Subcutaneous adipose tissue (tissue), 4 donors: Measurements from ENCODE around the gene EPHA4. TPM values are rescaled to one million over a fixed set of nuclear protein-coding genes. Genes with fewer than 3 reads are reported as not detected.

Source experiments
- total RNA-seq, 4 donors: library from RNA; depleted of rRNA; stranded (reverse); fragments of >200 nt; gene quantifications; one replicate each; pipeline ENCODE4 v1.1.0, GENCODE V29; 2016
- TF ChIP-seq, protein P1 (sequence below): fragments of 450-650 bp; IDR thresholded peaks from one replicate; pipeline ENCODE4 v1.5.1; 2016; ENCODE audit warnings: low read depth, mild to moderate bottlenecking, control low read depth, antibody characterized with exemption, moderate library complexity

The EPHA4 gene
- total RNA-seq, 4 donors from 2014 or later = 30.3 to 52.0 (median 39.4) TPM

DNA sequence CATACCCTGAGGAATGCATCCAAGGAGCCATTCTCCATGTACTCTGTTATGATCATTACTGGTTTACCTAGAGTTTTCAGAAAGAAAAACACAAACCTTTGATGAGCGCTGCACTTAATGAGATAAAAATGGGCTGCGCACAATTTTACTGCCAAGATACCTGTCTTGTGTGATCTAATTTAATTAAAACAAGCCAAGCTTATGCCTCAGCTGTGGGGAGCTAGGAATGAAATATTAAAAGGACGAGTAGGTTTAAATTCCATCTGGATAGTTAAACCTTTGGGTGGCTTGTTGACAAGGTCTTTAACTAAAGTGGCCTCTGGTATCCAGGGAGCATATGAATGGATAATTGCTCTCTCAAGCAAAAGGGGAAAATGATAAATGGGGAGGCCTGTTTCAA, 135.0 kb downstream of the EPHA4 start:
- TF ChIP-seq, protein P1, sequence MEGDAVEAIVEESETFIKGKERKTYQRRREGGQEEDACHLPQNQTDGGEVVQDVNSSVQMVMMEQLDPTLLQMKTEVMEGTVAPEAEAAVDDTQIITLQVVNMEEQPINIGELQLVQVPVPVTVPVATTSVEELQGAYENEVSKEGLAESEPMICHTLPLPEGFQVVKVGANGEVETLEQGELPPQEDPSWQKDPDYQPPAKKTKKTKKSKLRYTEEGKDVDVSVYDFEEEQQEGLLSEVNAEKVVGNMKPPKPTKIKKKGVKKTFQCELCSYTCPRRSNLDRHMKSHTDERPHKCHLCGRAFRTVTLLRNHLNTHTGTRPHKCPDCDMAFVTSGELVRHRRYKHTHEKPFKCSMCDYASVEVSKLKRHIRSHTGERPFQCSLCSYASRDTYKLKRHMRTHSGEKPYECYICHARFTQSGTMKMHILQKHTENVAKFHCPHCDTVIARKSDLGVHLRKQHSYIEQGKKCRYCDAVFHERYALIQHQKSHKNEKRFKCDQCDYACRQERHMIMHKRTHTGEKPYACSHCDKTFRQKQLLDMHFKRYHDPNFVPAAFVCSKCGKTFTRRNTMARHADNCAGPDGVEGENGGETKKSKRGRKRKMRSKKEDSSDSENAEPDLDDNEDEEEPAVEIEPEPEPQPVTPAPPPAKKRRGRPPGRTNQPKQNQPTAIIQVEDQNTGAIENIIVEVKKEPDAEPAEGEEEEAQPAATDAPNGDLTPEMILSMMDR = no peak

DNA sequence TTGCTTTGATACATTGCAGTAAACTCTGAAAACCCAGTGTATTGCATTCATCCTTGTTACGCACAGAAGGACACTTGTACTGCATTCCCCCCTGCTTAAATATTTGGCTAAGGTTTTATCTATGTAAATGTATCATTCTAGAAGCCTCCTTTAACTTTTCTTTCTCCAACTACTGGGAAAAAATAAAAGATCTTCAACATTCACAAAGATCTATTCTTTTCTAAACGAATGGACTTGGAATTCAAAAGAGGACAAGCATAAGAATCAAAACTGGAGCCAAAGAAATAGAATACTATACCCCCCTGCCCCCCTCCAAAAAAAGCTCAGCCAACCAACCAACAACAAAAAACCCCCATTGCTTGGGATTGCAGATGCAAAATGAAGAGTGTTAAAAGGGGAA, 136.9 kb downstream of the EPHA4 start:
- TF ChIP-seq, protein P1 = no peak

DNA sequence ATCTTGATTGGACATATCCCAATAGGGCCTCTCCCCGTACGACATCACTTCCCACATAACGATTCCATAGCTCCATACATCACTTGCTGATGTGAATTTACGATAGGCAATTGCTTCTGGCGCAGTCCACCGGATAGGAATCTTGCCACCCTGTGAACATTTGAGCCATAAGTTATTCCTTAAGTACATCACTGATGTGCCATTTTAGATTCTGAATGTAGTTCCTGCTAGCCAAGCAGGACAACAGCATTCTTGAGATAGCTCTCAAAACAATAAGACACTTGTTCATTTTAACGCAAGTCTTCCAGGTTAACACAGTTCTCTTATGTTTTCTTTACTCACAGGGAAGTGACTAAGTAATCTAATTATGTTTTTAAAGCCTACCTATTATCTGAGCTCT, 138.0 kb downstream of the EPHA4 start:
- TF ChIP-seq, protein P1 = no peak

DNA sequence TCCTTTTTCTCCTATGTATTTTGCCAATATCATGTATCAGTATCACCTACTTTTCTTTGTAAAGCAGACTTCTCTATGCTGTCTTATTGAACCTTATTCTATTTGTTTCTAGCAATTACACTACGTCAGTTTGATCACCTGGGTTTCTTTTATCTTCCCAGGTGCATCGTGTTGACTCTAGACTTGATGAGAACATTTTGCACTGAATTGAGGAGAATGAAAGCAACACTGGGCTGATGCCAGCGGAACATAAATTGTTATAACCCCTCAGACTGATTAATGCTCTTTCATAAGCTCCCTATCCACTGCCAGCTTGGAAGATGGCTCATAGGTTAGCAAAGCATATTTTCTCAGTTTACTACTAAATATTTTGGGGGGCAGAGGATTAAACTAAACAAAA, 140.6 kb downstream of the EPHA4 start:
- TF ChIP-seq, protein P1 = no peak

DNA sequence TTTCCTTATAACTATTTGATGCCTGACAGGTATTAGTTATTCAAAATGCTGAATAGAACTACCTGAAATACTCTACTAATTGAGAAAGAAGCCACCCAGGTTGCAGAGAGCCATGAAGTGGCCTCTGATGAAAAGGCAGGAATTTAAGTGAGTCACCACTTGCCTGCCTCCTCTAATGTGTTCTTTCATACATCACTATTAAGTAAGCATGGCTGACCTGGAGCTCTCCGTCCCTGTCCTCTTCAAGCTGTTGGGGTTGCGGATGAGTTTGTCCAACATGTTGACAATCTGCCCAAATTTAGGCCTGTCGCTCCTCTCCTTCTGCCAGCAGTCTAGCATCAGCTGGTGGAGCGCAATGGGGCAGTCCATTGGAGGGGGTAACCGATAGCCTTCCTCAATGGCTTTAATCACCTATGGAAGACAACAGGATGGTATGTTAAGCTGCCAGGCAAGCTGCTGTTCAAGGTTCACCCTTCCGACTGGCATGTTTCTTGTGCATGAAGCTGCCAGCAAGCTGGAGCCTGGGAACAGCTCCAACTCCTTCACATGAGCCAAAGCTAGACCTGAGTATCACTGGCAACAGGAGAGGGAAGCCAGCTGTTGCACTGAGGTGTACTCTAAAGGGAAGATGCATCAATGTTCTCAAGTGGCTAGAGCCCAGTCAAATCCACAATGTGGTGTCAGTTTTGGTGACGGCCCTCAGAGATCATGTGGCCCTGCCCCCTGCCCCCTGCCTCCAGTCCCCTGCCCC, 142.2 kb downstream of the EPHA4 start:
- TF ChIP-seq, protein P1 = no peak

DNA sequence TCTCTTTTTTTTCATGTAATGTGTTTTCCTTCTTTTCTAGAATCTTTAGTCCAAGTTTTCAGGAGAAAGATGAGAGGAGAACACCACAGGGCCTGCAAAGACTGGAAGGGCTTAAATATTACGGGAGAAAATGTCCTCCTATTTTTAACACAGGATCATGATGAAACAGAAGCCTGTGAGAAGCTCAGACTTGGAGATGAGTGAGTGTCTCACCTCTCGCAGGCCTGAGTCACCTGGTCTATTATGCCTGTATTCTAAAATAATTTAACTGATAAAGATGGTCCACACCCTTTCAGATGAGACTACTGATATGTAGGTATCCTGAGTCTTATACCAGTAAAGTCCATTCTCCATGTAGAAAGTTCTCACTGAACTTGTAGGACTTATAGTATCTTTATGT, 143.2 kb downstream of the EPHA4 start:
- TF ChIP-seq, protein P1 = no peak

DNA sequence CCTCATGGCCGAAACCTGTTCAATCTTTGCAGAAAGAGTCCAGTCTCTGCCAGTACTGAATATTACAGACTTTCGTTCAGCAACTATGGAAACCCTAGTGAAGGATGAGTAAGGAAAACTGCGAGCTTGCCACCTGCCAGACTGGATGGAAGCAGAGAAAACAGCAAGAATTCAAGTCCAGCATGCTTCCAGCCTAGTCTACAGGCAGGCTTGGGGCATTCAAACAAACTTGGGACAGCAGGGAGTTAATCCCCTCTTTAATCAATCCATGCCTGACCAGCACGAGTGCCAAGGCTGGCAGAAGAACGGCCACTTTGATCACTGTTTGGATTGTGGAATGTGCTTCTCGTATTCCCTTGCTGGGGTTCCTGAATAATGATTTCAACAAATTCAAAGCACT, 145.2 kb downstream of the EPHA4 start:
- TF ChIP-seq, protein P1 = no peak
